ENCODE measurements around the gene OR5AC2.

OR5AC2 gene, protein sequence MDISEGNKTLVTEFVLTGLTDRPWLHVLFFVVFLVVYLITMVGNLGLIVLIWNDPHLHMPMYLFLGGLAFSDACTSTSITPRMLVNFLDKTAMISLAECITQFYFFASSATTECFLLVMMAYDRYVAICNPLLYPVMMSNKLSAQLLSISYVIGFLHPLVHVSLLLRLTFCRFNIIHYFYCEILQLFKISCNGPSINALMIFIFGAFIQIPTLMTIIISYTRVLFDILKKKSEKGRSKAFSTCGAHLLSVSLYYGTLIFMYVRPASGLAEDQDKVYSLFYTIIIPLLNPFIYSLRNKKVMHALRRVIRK

DNA sequence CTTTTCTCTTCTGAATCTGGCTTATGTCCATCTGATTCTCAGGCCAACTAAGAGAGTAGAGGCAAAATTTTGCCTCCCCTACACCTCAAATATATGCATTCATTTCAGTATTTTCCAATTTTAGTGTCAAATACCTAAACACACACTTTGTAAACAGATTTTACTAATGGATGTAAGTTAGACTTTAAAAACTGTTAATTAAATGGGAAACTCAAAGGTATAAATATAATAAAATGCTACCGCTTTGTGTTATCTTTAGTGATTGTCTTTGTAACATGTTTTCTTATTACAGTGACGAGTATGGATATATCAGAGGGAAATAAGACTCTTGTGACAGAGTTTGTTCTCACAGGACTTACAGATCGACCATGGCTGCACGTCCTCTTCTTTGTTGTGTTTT lies at the start of gene OR5AC2:
TSS of gene OR5AC2 (plus strand) at position 301 of the 400 bp plus-strand sequence. CDS start at position 301, 0 bp downstream.
- H3K4me3 ChIP-seq (ENCODE audit: low read length in 2 of 2), result no peak within 1 kb of the TSS
- no peaks in the 10 kb centered on the region for H3K27me3 ChIP-seq (ENCODE audit: control insufficient read depth in 2 of 2, insufficient read depth in 2 of 2, low read length in 2 of 2)
- no peaks in the 10 kb centered on the region for H3K36me3 ChIP-seq (ENCODE audit: control insufficient read depth in 2 of 2, insufficient read depth in 2 of 2, low read length in 2 of 2)
- H3K9ac ChIP-seq (ENCODE audit: low read depth in 1 of 2, low read length in 2 of 2), result no peak within 1 kb of the TSS
- H3K4me1 ChIP-seq (ENCODE audit: control insufficient read depth in 2 of 2, insufficient read depth in 2 of 2, low read length in 2 of 2), result no peaks in the 10 kb centered on the region
- H3K9me3 ChIP-seq (ENCODE audit: control insufficient read depth in 2 of 2, low read length in 2 of 2), result no peaks in the 10 kb centered on the region
- H3K27ac ChIP-seq (ENCODE audit: low read depth in 2 of 2, low read length in 2 of 2), result no peak within 1 kb of the TSS

DNA sequence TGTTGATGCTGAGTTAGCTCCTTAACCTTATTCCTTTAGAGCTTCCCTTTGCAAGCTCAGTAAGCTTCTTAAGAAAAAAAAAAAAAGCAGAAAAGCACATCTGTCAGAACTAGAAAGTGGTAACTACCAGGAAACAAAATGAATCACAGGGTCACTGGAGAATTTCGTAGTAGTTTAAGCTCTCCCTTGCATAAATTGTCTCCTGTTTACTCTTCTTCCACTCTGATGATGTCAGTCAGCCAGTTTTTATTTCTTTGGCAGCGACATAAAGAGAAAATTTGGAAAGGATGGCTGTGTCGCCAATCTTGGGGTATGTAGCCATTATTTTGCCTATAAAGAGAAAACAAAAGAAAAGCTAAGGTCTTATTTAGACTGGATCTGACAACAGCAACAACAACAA lies 48.7 kb upstream of the OR5AC2 start:
- Histone ChIP-seq H3K4me3 (ENCODE audit: low read length in 2 of 2) (no peak overlapping the region), H3K27ac (ENCODE audit: low read depth in 2 of 2, low read length in 2 of 2) (no peak overlapping the region), H3K9ac (ENCODE audit: low read depth in 1 of 2, low read length in 2 of 2) (no peak overlapping the region), H3K36me3 (ENCODE audit: control insufficient read depth in 2 of 2, insufficient read depth in 2 of 2, low read length in 2 of 2) (no peaks in the 10 kb centered on the region), H3K27me3 (ENCODE audit: control insufficient read depth in 2 of 2, insufficient read depth in 2 of 2, low read length in 2 of 2) (peaks cover 0 to 4% of the 10 kb centered on the region in 2 donors), H3K4me1 (ENCODE audit: control insufficient read depth in 2 of 2, insufficient read depth in 2 of 2, low read length in 2 of 2) (no peaks in the 10 kb centered on the region), H3K9me3 (ENCODE audit: control insufficient read depth in 2 of 2, low read length in 2 of 2) (no peaks in the 10 kb centered on the region)

DNA sequence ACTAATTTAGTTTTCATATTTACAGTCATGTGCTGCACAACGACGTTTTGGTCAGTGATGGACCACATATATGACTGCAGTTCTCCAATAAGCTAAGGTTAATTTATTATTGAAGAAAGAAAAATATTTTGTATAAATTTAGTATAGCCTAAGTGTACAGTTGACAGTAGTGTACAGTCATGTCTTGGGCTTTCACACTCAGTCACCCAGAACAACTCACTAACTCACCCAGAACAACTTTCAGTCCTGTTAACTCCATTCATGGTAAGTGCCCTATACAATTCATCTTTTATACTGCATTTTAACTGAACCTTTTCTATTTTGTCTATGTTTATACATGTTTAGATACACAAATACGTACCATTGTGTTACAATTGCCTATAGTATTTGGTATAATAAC lies 48.1 kb upstream of the OR5AC2 start:
- Histone ChIP-seq H3K27me3 (ENCODE audit: control insufficient read depth in 2 of 2, insufficient read depth in 2 of 2, low read length in 2 of 2) (peaks cover 0 to 4% of the 10 kb centered on the region in 2 donors), H3K4me3 (ENCODE audit: low read length in 2 of 2) (no peak overlapping the region), H3K9ac (ENCODE audit: low read depth in 1 of 2, low read length in 2 of 2) (no peak overlapping the region), H3K27ac (ENCODE audit: low read depth in 2 of 2, low read length in 2 of 2) (no peak overlapping the region), H3K4me1 (ENCODE audit: control insufficient read depth in 2 of 2, insufficient read depth in 2 of 2, low read length in 2 of 2) (no peaks in the 10 kb centered on the region), H3K36me3 (ENCODE audit: control insufficient read depth in 2 of 2, insufficient read depth in 2 of 2, low read length in 2 of 2) (no peaks in the 10 kb centered on the region), H3K9me3 (ENCODE audit: control insufficient read depth in 2 of 2, low read length in 2 of 2) (no peaks in the 10 kb centered on the region)

DNA sequence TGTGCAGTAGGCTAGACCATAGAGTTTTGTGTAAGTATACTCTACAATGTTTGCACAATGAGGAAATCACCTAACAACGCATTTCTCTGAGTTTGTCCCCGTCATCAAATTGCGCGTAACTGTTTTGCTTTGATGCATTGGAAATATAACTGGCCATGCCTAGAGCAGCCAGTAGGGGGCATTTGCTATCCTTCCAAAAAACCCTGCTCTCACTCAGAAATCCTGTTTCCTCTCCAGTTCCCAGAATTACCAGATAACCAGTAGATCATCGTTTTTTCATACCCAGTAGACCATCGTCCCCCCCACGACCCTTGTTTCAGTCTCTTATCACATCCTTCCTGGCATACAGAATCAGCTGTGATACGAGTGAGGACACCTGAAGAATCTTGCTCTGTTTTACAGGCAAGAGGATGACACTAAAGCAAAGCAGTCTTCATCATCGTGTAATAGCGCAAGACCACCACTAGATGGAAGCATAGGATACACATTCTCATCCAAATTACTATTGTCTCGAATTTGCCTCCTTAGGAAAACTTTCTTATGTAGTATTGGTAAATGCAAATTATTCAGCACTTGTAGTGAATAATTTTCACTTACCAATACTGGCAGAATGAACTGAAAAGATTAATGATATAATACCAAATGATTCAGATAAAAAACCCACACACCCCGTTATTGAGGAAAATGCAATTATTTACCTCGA lies 47.5 kb upstream of the OR5AC2 start:
- H3K36me3 ChIP-seq (ENCODE audit: control insufficient read depth in 2 of 2, insufficient read depth in 2 of 2, low read length in 2 of 2), result no peaks in the 10 kb centered on the region
- no peaks in the 10 kb centered on the region for H3K4me1 ChIP-seq (ENCODE audit: control insufficient read depth in 2 of 2, insufficient read depth in 2 of 2, low read length in 2 of 2)
- no peak overlapping the region for H3K9ac ChIP-seq (ENCODE audit: low read depth in 1 of 2, low read length in 2 of 2)
- no peak overlapping the region for H3K27ac ChIP-seq (ENCODE audit: low read depth in 2 of 2, low read length in 2 of 2)
- H3K27me3 ChIP-seq (ENCODE audit: control insufficient read depth in 2 of 2, insufficient read depth in 2 of 2, low read length in 2 of 2), result peaks cover 0 to 2% of the 10 kb centered on the region in 2 donors
- H3K9me3 ChIP-seq (ENCODE audit: control insufficient read depth in 2 of 2, low read length in 2 of 2), result no peaks in the 10 kb centered on the region
- peak overlapping the region; percentile 5 to 68 for H3K4me3 ChIP-seq (ENCODE audit: low read length in 2 of 2)

DNA sequence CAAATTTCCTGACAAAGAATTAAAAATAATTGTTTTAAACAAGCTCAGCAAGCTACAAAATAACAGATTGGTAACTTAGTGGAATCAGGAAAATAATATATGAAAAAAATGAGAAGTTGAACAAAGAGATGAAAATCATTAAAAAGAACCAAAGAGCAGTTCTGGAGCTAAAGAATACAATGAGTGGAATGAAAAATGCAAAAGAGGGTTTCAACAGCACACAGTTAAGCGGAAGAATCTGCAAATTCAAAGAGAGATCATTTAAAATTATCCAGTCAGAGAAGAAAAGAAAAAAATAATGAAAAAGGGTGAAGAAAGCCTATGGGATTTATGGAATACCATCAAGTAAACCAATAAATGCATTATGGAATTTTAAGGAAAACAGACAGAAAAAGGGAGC lies 45.6 kb upstream of the OR5AC2 start:
- Histone ChIP-seq H3K9ac (ENCODE audit: low read depth in 1 of 2, low read length in 2 of 2) (no peak overlapping the region), H3K4me3 (ENCODE audit: low read length in 2 of 2) (no peak overlapping the region), H3K36me3 (ENCODE audit: control insufficient read depth in 2 of 2, insufficient read depth in 2 of 2, low read length in 2 of 2) (no peaks in the 10 kb centered on the region), H3K9me3 (ENCODE audit: control insufficient read depth in 2 of 2, low read length in 2 of 2) (no peaks in the 10 kb centered on the region), H3K27ac (ENCODE audit: low read depth in 2 of 2, low read length in 2 of 2) (no peak overlapping the region), H3K27me3 (ENCODE audit: control insufficient read depth in 2 of 2, insufficient read depth in 2 of 2, low read length in 2 of 2) (peaks cover 0 to 2% of the 10 kb centered on the region in 2 donors), H3K4me1 (ENCODE audit: control insufficient read depth in 2 of 2, insufficient read depth in 2 of 2, low read length in 2 of 2) (no peaks in the 10 kb centered on the region)

DNA sequence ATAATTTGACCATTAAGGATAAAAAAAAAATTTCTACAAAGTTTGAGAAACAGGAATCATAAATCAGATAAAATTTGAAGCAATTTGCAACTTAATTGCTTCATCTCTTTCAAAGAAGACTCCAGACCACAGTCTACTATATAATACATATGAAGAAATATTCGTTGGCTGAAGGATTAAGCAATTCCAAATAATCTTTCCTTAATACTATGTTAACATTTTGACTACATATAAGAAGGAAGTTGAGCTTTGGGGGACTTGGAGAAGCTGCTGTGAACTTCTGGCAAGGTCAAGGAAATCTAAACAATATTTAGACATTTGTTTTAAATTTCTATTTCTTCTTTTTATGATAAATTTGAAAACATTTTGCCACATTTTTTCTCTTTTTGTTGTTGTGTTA lies 38.4 kb upstream of the OR5AC2 start:
- H3K27me3 ChIP-seq (ENCODE audit: control insufficient read depth in 2 of 2, insufficient read depth in 2 of 2, low read length in 2 of 2), result no peaks in the 10 kb centered on the region
- no peak overlapping the region for H3K4me3 ChIP-seq (ENCODE audit: low read length in 2 of 2)
- H3K36me3 ChIP-seq (ENCODE audit: control insufficient read depth in 2 of 2, insufficient read depth in 2 of 2, low read length in 2 of 2), result no peaks in the 10 kb centered on the region
- no peaks in the 10 kb centered on the region for H3K4me1 ChIP-seq (ENCODE audit: control insufficient read depth in 2 of 2, insufficient read depth in 2 of 2, low read length in 2 of 2)
- no peaks in the 10 kb centered on the region for H3K9me3 ChIP-seq (ENCODE audit: control insufficient read depth in 2 of 2, low read length in 2 of 2)
- H3K9ac ChIP-seq (ENCODE audit: low read depth in 1 of 2, low read length in 2 of 2), result no peak overlapping the region
- H3K27ac ChIP-seq (ENCODE audit: low read depth in 2 of 2, low read length in 2 of 2), result no peak overlapping the region

DNA sequence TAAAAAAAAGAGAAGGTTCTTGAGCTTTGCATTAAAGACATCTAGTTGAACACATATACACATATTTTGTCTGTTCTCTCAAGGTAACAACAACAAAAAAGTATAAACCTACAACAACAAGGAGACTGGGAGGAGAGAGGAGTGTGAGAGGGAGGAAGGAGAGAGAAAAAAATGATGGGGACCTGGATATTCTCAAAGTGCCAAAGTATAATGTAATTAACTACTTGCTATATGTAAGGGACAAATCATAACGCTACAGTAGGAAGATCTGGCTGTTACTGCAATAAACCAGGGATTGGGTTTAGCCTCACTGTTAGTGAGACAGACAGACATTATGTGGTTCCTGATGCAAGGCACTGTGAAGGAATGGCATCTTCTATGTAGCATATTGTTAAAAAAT lies 37.7 kb upstream of the OR5AC2 start:
- Histone ChIP-seq H3K27ac (ENCODE audit: low read depth in 2 of 2, low read length in 2 of 2) (no peak overlapping the region), H3K9ac (ENCODE audit: low read depth in 1 of 2, low read length in 2 of 2) (no peak overlapping the region), H3K36me3 (ENCODE audit: control insufficient read depth in 2 of 2, insufficient read depth in 2 of 2, low read length in 2 of 2) (no peaks in the 10 kb centered on the region), H3K4me1 (ENCODE audit: control insufficient read depth in 2 of 2, insufficient read depth in 2 of 2, low read length in 2 of 2) (no peaks in the 10 kb centered on the region), H3K4me3 (ENCODE audit: low read length in 2 of 2) (no peak overlapping the region), H3K9me3 (ENCODE audit: control insufficient read depth in 2 of 2, low read length in 2 of 2) (no peaks in the 10 kb centered on the region), H3K27me3 (ENCODE audit: control insufficient read depth in 2 of 2, insufficient read depth in 2 of 2, low read length in 2 of 2) (no peaks in the 10 kb centered on the region)

DNA sequence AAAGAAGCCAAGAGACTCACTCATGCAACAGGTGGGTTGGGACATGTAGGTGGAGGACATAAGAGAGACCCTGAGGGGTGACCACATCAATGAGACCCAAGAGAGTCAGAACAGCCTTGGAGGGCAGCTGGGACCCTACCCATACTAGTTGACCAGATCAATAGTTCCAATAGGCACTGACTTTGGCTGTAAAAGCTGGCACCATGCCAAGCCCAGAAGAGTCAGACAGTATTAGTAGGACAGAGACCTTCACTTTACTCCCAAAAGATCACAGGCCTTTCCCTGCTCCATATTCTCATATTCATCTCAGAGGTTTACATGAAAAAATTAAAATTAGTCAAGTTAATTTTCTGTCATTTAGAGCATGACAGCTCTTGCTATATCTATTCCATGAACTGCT lies 30.9 kb upstream of the OR5AC2 start:
- no peaks in the 10 kb centered on the region for H3K36me3 ChIP-seq (ENCODE audit: control insufficient read depth in 2 of 2, insufficient read depth in 2 of 2, low read length in 2 of 2)
- no peaks in the 10 kb centered on the region for H3K4me1 ChIP-seq (ENCODE audit: control insufficient read depth in 2 of 2, insufficient read depth in 2 of 2, low read length in 2 of 2)
- H3K9ac ChIP-seq (ENCODE audit: low read depth in 1 of 2, low read length in 2 of 2), result no peak overlapping the region
- H3K27ac ChIP-seq (ENCODE audit: low read depth in 2 of 2, low read length in 2 of 2), result no peak overlapping the region
- no peaks in the 10 kb centered on the region for H3K27me3 ChIP-seq (ENCODE audit: control insufficient read depth in 2 of 2, insufficient read depth in 2 of 2, low read length in 2 of 2)
- H3K4me3 ChIP-seq (ENCODE audit: low read length in 2 of 2), result no peak overlapping the region
- no peaks in the 10 kb centered on the region for H3K9me3 ChIP-seq (ENCODE audit: control insufficient read depth in 2 of 2, low read length in 2 of 2)

DNA sequence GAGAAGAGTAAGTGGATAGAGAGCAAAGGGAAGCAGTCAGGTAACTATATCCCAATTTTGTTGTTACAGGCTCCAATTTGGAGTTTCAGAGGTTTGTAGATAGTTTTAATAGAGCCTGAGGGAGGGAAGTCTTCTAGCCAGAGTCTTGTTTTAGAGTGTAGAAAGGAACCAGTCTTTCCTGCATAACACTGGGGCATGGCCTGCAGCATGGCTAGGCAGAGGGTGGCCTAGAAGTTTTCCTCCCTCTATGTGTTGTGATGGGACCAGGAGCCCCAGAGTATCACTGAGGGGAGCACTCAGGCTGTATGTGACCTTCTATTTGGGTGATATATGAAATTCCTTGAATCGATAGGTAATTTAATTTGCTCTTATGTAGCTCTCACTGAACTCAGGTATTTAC lies 29.3 kb upstream of the OR5AC2 start:
- Histone ChIP-seq H3K36me3 (ENCODE audit: control insufficient read depth in 2 of 2, insufficient read depth in 2 of 2, low read length in 2 of 2) (no peaks in the 10 kb centered on the region), H3K4me1 (ENCODE audit: control insufficient read depth in 2 of 2, insufficient read depth in 2 of 2, low read length in 2 of 2) (no peaks in the 10 kb centered on the region), H3K27me3 (ENCODE audit: control insufficient read depth in 2 of 2, insufficient read depth in 2 of 2, low read length in 2 of 2) (no peaks in the 10 kb centered on the region), H3K27ac (ENCODE audit: low read depth in 2 of 2, low read length in 2 of 2) (no peak overlapping the region), H3K4me3 (ENCODE audit: low read length in 2 of 2) (no peak overlapping the region), H3K9me3 (ENCODE audit: control insufficient read depth in 2 of 2, low read length in 2 of 2) (no peaks in the 10 kb centered on the region), H3K9ac (ENCODE audit: low read depth in 1 of 2, low read length in 2 of 2) (no peak overlapping the region)

DNA sequence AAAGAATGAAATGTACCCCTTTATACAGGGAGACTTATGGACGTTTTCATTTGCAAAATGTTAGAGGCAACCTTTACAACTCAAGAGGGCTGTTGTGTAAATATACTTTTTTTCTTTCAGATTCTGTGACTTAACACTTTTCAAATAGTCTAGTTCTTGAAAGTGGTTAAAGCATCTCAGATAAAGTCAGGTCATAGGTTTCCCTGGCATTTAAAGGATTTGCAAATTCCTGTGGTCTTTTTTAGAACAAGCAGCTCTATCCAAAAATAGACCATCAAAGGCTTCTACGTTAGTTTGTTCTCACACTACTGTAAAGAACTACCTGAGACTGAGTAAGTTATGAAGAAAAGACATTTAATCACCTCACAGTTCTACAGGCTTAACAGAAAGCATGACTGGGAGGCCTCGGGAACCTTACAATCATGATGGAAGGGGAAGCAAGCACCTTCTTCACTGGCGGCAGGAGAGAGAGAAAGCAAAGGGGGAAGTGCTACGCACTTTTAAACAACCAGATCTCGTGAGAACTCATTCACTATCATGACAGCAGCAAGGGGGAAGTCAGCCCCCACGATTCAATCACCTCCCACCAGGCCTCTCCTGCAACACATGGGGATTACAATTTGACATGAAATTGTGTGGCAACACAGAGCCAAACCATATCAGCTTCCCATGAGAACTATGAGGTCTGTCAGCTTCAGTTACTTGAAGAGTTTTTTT lies 28.6 kb upstream of the OR5AC2 start:
- H3K27ac ChIP-seq (ENCODE audit: low read depth in 2 of 2, low read length in 2 of 2), result no peak overlapping the region
- no peaks in the 10 kb centered on the region for H3K9me3 ChIP-seq (ENCODE audit: control insufficient read depth in 2 of 2, low read length in 2 of 2)
- no peaks in the 10 kb centered on the region for H3K4me1 ChIP-seq (ENCODE audit: control insufficient read depth in 2 of 2, insufficient read depth in 2 of 2, low read length in 2 of 2)
- H3K36me3 ChIP-seq (ENCODE audit: control insufficient read depth in 2 of 2, insufficient read depth in 2 of 2, low read length in 2 of 2), result no peaks in the 10 kb centered on the region
- no peak overlapping the region for H3K9ac ChIP-seq (ENCODE audit: low read depth in 1 of 2, low read length in 2 of 2)
- H3K27me3 ChIP-seq (ENCODE audit: control insufficient read depth in 2 of 2, insufficient read depth in 2 of 2, low read length in 2 of 2), result no peaks in the 10 kb centered on the region
- H3K4me3 ChIP-seq (ENCODE audit: low read length in 2 of 2), result no peak overlapping the region
